ENCODE data around the gene CSF3R. TPM values are rescaled to one million over a fixed set of nuclear protein-coding genes. Genes with fewer than 3 reads are reported as not detected.

Gene CSF3R
- total and polyA plus RNA-seq, 9 of the 15 experiments (the other 6 are each of a cell fraction or from before 2014, with no cell fraction given) = 0.21 to 0.86 (median 0.40) TPM; not detected in 1

- TF ChIP-seq MNT (conservative IDR thresholded peaks at IDR 0.05) (no peak), C11orf30 (IDR thresholded peaks at IDR 0.05; ENCODE audit: low read depth) (no peak), MCM3 (IDR thresholded peaks at IDR 0.05) (no peak), ZNF668 (CRISPR knock-in tag; IDR thresholded peaks at IDR 0.05) (no peak), MCM2 (IDR thresholded peaks at IDR 0.05; ENCODE audit: low read depth) (no peak), ZBTB2 (IDR thresholded peaks at IDR 0.05) (no peak), SMARCB1 (IDR thresholded peaks at IDR 0.05; ENCODE audit: insufficient read length, low read depth) (no peak), NFIC (IDR thresholded peaks at IDR 0.05) (no peak), CEBPZ (IDR thresholded peaks at IDR 0.05; ENCODE audit: borderline replicate concordance, low read depth, low read length) (no peak), TBL1XR1 (IDR thresholded peaks at IDR 0.05; ENCODE audit: low read length in 2 of 2) (no peak)
These were observed 12.3 kb upstream of the CSF3R start (continued) for GRCh38 chr1:36494971-36495370.

All from K562 (cell line).